Keratinocyte (primary cell): Measurements from ENCODE around the gene CYB561.

ENCODE experiments used
- EZH2 ChIP-seq: IDR thresholded peaks from one replicate; pipeline ENCODE4 v1.6.1; 2012; ENCODE audit warnings: inconsistent platforms, mild to moderate bottlenecking, low read length, moderate library complexity
- TF ChIP-seq, protein P1 (sequence below), 3 experiments: IDR thresholded peaks in 1 of 3; conservative IDR thresholded peaks in 1 of 3; optimal IDR thresholded peaks in 1 of 3; 2 replicates in 2 of 3; 3 replicates in 1 of 3; pipeline versions ENCODE3 to v1.5.1; 2011; ENCODE audit warnings: low read length in 3 of 3, mild to moderate bottlenecking in 3 of 3, moderate library complexity in 2 of 3, control low read depth in 1 of 3, inconsistent platforms in 1 of 3; ENCODE audit not compliant: insufficient read depth in 2 of 3; ENCODE audit errors: extremely low read depth in 1 of 3

DNA sequence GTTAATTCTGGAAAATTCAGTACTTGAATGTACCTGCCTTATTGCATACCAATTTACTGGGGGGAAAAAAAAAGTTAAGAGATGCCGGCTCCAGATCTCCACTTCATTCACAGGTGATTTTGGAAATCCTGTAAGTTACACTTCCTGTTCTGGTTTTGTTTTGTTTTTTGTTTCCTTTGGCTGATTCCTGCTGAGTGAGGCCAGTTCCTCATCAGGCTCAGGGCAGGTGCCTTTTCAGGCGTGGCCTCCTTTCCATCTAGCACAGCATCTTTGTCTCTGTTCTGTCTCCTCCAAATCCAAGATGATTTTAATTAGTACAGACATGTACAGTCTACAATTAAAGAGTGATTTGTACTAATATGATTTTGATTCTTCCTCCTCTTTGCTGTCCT, 19.2 kb downstream of the CYB561 start:
- TF ChIP-seq, protein P1, sequence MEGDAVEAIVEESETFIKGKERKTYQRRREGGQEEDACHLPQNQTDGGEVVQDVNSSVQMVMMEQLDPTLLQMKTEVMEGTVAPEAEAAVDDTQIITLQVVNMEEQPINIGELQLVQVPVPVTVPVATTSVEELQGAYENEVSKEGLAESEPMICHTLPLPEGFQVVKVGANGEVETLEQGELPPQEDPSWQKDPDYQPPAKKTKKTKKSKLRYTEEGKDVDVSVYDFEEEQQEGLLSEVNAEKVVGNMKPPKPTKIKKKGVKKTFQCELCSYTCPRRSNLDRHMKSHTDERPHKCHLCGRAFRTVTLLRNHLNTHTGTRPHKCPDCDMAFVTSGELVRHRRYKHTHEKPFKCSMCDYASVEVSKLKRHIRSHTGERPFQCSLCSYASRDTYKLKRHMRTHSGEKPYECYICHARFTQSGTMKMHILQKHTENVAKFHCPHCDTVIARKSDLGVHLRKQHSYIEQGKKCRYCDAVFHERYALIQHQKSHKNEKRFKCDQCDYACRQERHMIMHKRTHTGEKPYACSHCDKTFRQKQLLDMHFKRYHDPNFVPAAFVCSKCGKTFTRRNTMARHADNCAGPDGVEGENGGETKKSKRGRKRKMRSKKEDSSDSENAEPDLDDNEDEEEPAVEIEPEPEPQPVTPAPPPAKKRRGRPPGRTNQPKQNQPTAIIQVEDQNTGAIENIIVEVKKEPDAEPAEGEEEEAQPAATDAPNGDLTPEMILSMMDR (optimal IDR thresholded peaks at IDR 0.05 in 1 of 3, IDR thresholded peaks at IDR 0.05 in 1 of 3, conservative IDR thresholded peaks at IDR 0.05 in 1 of 3; ENCODE audit: extremely low read depth in 1 of 3, insufficient read depth in 2 of 3, low read length in 3 of 3), result no peak
- TF ChIP-seq EZH2, result no peak
